GM20000 (cell line): ENCODE data around the gene SLC23A1.
A peak's percentile ranks its signal among the peaks of the same experiment; 100 is the strongest.

ENCODE experiments used
- DNase-seq: peaks from one replicate; pipeline ENCODE4 v3.0.0; 2012; ENCODE audit warnings: low spot score
- TF ChIP-seq, protein P1 (sequence below): IDR thresholded peaks from 2 replicates; pipeline ENCODE4 v1.5.1; 2012; ENCODE audit warnings: mild to moderate bottlenecking, control low read depth; ENCODE audit errors: extremely low read depth, missing control alignments

Gene SLC23A1

DNA sequence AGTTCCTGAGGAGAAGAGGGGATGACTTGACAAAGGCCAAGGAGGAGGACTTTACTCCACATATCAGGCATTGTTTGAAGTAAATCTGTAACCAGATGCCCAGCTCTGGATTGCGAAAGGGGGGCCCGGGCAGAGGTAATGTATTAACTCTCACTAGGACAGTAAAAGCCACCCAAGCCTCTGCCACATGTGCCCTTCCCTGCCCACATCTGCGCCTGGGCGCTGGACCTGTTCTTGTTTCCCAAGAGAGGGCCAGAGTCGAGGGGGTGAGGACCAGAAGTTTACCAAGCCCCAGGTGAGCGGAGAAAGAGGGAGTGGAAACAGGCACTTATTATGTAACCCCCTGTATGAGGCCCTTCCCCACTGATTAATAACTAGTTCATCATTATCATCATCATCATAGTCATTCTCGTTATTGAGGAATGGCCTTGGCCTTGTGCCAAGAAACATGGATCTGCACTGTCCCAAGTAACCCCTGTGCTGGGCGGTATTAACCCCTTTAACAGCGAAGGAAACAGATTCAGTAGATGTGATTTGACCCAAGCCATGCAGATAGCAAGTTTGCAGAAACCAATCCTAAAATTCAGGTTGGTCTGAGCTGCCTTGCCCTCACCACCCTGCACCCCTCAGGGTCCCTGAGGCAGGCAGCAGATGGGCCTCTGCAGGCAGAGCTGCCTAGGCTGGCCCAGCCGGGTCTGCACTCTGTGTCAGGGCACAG lies at the start of gene SLC23A1:
TSS of gene SLC23A1 (minus strand) at position 23 of the 718 bp plus-strand sequence. CDS start 44 bp downstream, outside the sequence.
- TF ChIP-seq, protein P1, sequence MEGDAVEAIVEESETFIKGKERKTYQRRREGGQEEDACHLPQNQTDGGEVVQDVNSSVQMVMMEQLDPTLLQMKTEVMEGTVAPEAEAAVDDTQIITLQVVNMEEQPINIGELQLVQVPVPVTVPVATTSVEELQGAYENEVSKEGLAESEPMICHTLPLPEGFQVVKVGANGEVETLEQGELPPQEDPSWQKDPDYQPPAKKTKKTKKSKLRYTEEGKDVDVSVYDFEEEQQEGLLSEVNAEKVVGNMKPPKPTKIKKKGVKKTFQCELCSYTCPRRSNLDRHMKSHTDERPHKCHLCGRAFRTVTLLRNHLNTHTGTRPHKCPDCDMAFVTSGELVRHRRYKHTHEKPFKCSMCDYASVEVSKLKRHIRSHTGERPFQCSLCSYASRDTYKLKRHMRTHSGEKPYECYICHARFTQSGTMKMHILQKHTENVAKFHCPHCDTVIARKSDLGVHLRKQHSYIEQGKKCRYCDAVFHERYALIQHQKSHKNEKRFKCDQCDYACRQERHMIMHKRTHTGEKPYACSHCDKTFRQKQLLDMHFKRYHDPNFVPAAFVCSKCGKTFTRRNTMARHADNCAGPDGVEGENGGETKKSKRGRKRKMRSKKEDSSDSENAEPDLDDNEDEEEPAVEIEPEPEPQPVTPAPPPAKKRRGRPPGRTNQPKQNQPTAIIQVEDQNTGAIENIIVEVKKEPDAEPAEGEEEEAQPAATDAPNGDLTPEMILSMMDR, result no peak
- DNase-seq, result no peak

GRCh38 chr5:139431706-139432105 lies 48.6 kb upstream of the SLC23A1 start:
- TF ChIP-seq, protein P1, result no peak
- DNase-seq, result no peak

DNA sequence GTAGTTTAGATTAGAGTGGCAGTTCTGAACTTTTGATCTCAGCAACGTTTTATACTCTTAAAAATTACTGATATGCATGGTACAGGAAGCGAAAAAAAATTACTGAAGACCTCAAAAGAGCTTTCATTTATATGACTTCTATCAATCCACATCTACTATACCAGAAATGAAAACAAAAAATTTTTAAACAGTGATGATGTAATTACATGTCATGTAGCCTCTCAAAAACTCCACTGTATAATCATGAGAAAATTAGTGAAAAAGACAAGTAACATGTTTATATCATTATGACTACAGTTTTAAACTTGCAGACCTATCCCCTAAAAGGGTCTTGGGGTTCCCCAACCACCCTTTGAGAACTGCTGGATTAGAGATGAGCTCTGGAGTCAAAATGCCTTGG lies 46.9 kb upstream of the SLC23A1 start:
- DNase-seq, result no peak
- TF ChIP-seq, protein P1, result no peak

GRCh38 chr5:139426203-139426885 lies 43.2 kb upstream of the SLC23A1 start:
- TF ChIP-seq, protein P1, result no peak
- no peak for DNase-seq

DNA sequence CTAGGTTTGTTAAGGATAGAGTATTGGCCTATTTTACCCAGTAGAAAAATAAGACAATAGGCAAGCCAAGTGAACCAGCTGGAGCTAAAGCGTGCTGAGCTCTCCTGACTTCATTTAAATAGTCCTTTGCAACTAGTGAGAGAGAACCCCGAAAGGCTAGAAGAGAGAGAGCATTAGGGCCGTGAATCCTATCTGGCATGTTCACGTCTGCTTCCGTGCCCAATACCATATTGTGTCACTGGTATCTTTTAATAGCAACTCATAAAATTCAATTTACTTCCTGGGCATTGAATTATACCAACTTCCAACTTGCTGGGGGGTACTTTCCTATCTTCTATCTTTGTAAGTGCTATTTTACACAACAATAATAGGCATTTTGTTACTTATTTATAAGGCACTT lies 42.4 kb upstream of the SLC23A1 start:
- DNase-seq, result no peak
- TF ChIP-seq, protein P1, result no peak

GRCh38 chr5:139422307-139422893 lies 39.3 kb upstream of the SLC23A1 start:
- DNase-seq, result peak; percentile 77
- TF ChIP-seq, protein P1, result peak; percentile 70
